SK-N-SH (cell line): ENCODE measurements around the gene SENP5. TPM values are rescaled to one million over a fixed set of nuclear protein-coding genes. Genes with fewer than 3 reads are reported as not detected.

Source experiments
- CTCF ChIA-PET: fragments of 300-600, 350-600 bp; formaldehyde crosslinking; extraction: SDS; loops from one replicate; lab custom pipeline; 2021; lab: Yijun Ruan, JAX
- POLR2A ChIA-PET: fragments of 350-600 bp; sonication (Branson Sonifier 250); formaldehyde crosslinking; extraction: SDS; loops from one replicate; lab custom pipeline; 2020; ENCODE audit warnings: antibody characterized with exemption, inconsistent platforms; lab: Yijun Ruan, JAX
- DNase-seq: peaks from one replicate; pipeline ENCODE4 v3.0.0; 2012
- H2AFZ ChIP-seq: fragments of 200-600 bp; sonication (generic); 2 replicates; pipeline ENCODE4 v1.8.1; 2016; ENCODE audit warnings: antibody characterized with exemption, mild to moderate bottlenecking, low read depth
- H3F3A ChIP-seq: fragments of 200-600 bp; sonication (generic); replicated peaks from 2 replicates; pipeline ENCODE3; 2016; ENCODE audit warnings: antibody characterized with exemption, mild to moderate bottlenecking; ENCODE audit not compliant: insufficient read depth
- H3K27ac ChIP-seq, 2 experiments: fragments of 200-500 bp in 1 of 2; fragments of 200-600 bp in 1 of 2; sonication (Bioruptor generic) in 1 of 2; sonication (generic), shearing (Covaris generic) in 1 of 2; 2 replicates each; pipeline versions ENCODE4 v1.5.1 to v1.6.1; 2014 to 2016; ENCODE audit warnings: low read depth in 2 of 2, inconsistent platforms in 1 of 2, low read length in 1 of 2, mild to moderate bottlenecking in 1 of 2, mixed read lengths in 1 of 2
- H3K27me3 ChIP-seq: fragments of 200-600 bp; sonication (generic), shearing (Covaris generic); 2 replicates; pipeline ENCODE4 v1.6.1; 2016; ENCODE audit warnings: mixed run types; ENCODE audit not compliant: insufficient read depth
- H3K36me3 ChIP-seq, 2 experiments: fragments of 200-500 bp in 1 of 2; fragments of 200-600 bp in 1 of 2; sonication (Bioruptor generic) in 1 of 2; sonication (generic) in 1 of 2; replicated peaks in 1 of 2; 2 replicates each; pipeline versions ENCODE3 to v1.5.1; 2014 to 2016; ENCODE audit warnings: low read length in 1 of 2, mild to moderate bottlenecking in 1 of 2; ENCODE audit not compliant: insufficient read depth in 2 of 2, control insufficient read depth in 1 of 2
- H3K4me1 ChIP-seq, 2 experiments: fragments of 200-500 bp in 1 of 2; fragments of 200-600 bp in 1 of 2; sonication (Bioruptor generic) in 1 of 2; sonication (generic), shearing (Covaris generic) in 1 of 2; 2 replicates each; pipeline versions ENCODE4 v1.5.1 to v1.6.1; 2014 to 2016; ENCODE audit warnings: low read depth in 1 of 2, low read length in 1 of 2, mixed run types in 1 of 2; ENCODE audit not compliant: insufficient read depth in 2 of 2, control insufficient read depth in 1 of 2
- H3K4me2 ChIP-seq: fragments of 200-600 bp; sonication (generic), shearing (Covaris generic); 2 replicates; pipeline ENCODE4 v1.6.1; 2017; ENCODE audit warnings: mixed run types
- H3K4me3 ChIP-seq, 2 experiments: fragments of 200-500 bp in 1 of 2; fragments of 200-600 bp in 1 of 2; sonication (Bioruptor generic) in 1 of 2; sonication (generic), shearing (Covaris generic) in 1 of 2; 2 replicates each; pipeline versions ENCODE4 v1.5.1 to v1.8.1; 2014 to 2016; ENCODE audit warnings: low read depth in 2 of 2, inconsistent platforms in 1 of 2, low read length in 1 of 2, mild to moderate bottlenecking in 1 of 2, mixed read lengths in 1 of 2, moderate library complexity in 1 of 2
- H3K79me2 ChIP-seq: fragments of 200-600 bp; sonication (generic); 2 replicates; pipeline ENCODE4 v1.8.1; 2017; ENCODE audit warnings: mild to moderate bottlenecking; ENCODE audit not compliant: insufficient read depth
- H3K9ac ChIP-seq: fragments of 200-600 bp; sonication (generic); 2 replicates; pipeline ENCODE4 v1.6.1; 2017; ENCODE audit warnings: mixed run types
- H3K9me2 ChIP-seq: fragments of 200-600 bp; sonication (generic); 2 replicates; pipeline ENCODE4 v1.6.1; 2017; ENCODE audit warnings: mixed run types
- H3K9me3 ChIP-seq: fragments of 200-600 bp; sonication (generic); 2 replicates; pipeline ENCODE4 v1.6.1; 2017; ENCODE audit warnings: mixed run types, mild to moderate bottlenecking, moderate library complexity
- H4K20me1 ChIP-seq: fragments of 200-600 bp; sonication (generic); 2 replicates; pipeline ENCODE4 v1.6.1; 2017; ENCODE audit warnings: mild to moderate bottlenecking, mixed run types; ENCODE audit not compliant: insufficient read depth
- CHD2 ChIP-seq: fragments of 150-350 bp; IDR thresholded peaks from 2 replicates; pipeline ENCODE4 v1.6.1; 2018; ENCODE audit warnings: low read length; ENCODE audit not compliant: partially characterized antibody
- ELF1 ChIP-seq: IDR thresholded peaks from 2 replicates; pipeline ENCODE4 v1.4.0; 2012
- EP300 ChIP-seq, 2 experiments: IDR thresholded peaks; 2 replicates each; pipeline versions ENCODE4 v1.4.0 to v1.6.1; 2012; ENCODE audit warnings: borderline replicate concordance in 1 of 2, low read depth in 1 of 2, low read length in 1 of 2
- FOSL2 ChIP-seq: IDR thresholded peaks from 2 replicates; pipeline ENCODE4 v1.4.0; 2012; ENCODE audit warnings: low read depth, mild to moderate bottlenecking, moderate library complexity, borderline replicate concordance
- FOXJ3 ChIP-seq: sonication (generic); formaldehyde crosslinking; IDR thresholded peaks from 2 replicates; pipeline ENCODE4 v1.5.1; 2020; ENCODE audit warnings: mild to moderate bottlenecking, missing genetic modification reagents
- FOXM1 ChIP-seq: IDR thresholded peaks from 2 replicates; pipeline ENCODE4 v1.4.0; 2012; ENCODE audit warnings: low read depth, mild to moderate bottlenecking
- GABPA ChIP-seq: IDR thresholded peaks from 2 replicates; pipeline ENCODE4 v1.4.0; 2012; ENCODE audit warnings: low read depth, mild to moderate bottlenecking
- GATA2 ChIP-seq: sonication (generic); formaldehyde crosslinking; IDR thresholded peaks from 2 replicates; pipeline ENCODE4 v1.5.0; 2020; ENCODE audit warnings: mild to moderate bottlenecking, missing genetic modification reagents
- MEF2A ChIP-seq: IDR thresholded peaks from 2 replicates; pipeline ENCODE4 v1.4.0; 2012; ENCODE audit warnings: low read depth, borderline replicate concordance
- NFIC ChIP-seq: IDR thresholded peaks from 2 replicates; pipeline ENCODE4 v1.4.0; 2012; ENCODE audit warnings: borderline replicate concordance
- RCOR1 ChIP-seq: fragments of 150-350 bp; IDR thresholded peaks from 2 replicates; pipeline ENCODE4 v1.6.1; 2017; ENCODE audit warnings: antibody characterized with exemption, low read length
- SIN3A ChIP-seq: IDR thresholded peaks from 2 replicates; pipeline ENCODE4 v1.6.1; 2012; ENCODE audit warnings: low read depth, mild to moderate bottlenecking, low read length, moderate library complexity, borderline replicate concordance
- SMC3 ChIP-seq: IDR thresholded peaks from 2 replicates; pipeline ENCODE4 v1.6.1; 2012; ENCODE audit warnings: low read depth, low read length, improper control_type of control experiment
- TAF1 ChIP-seq: IDR thresholded peaks from 2 replicates; pipeline ENCODE4 v1.6.1; 2012; ENCODE audit warnings: low read depth, mild to moderate bottlenecking, low read length, moderate library complexity, borderline replicate concordance
- TEAD4 ChIP-seq: IDR thresholded peaks from 2 replicates; pipeline ENCODE4 v1.4.0; 2012; ENCODE audit warnings: mild to moderate bottlenecking, borderline replicate concordance; ENCODE audit not compliant: insufficient read depth
- ZBTB33 ChIP-seq: IDR thresholded peaks from 2 replicates; pipeline ENCODE4 v1.4.0; 2012; ENCODE audit warnings: low read depth, borderline replicate concordance
- WGBS: methylation state at CpG from one replicate; pipeline ENCODE4 v1.1.6; 2017; ENCODE audit warnings: low lambda C conversion rate; 5-methylcytosine and 5-hydroxymethylcytosine counted together
- polyA plus RNA-seq, 3 experiments: library from polyadenylated mRNA; depleted of rRNA; stranded (reverse); fragments of >200 nt; gene quantifications; 2 replicates each; pipeline ENCODE4 v1.2.3, GENCODE V29; 2012
- TF ChIP-seq, protein P1 (sequence below): fragments of 150-350 bp; IDR thresholded peaks from 2 replicates; pipeline ENCODE4 v1.6.1; 2017; ENCODE audit warnings: antibody characterized with exemption, low read length, low read depth, borderline replicate concordance
- TF ChIP-seq, protein P2 (sequence below): IDR thresholded peaks from 2 replicates; pipeline ENCODE4 v1.4.0; 2012; ENCODE audit warnings: low read depth
- TF ChIP-seq, protein P3 (sequence below): fragments of 150-350 bp; IDR thresholded peaks from 2 replicates; pipeline ENCODE4 v1.6.1; 2016; ENCODE audit warnings: mild to moderate bottlenecking, low read depth, low read length

Gene SENP5
- polyA plus RNA-seq, 1 of the 3 experiments (the other 2 are of a cell fraction), result 7.5 TPM

DNA sequence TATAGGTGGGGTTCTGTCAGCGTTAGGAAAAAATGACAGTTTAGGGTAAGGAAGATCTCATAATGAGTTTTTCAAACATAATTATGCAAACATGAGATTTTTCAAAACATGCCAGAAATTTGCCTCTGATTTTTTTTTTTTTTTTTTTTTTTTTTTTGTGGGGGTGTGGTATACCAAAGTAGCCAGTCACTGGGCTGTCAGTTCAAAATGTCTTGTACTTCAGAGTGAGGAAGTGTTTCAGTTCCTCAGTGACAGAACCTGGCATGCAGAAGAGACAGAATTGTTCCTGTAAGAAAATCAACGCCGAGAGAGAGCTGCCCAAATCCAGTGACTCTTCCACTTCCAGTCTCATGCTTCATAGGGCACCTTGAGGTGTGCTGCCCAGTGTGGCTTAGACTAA is 64.9 kb downstream of the SENP5 start:
- 84% methylated on average over 3 of the region's 3 CpGs for WGBS
- H3K79me2 ChIP-seq, result peaks cover 8% of the 10 kb centered on the region; the same call in 1 of the 2 replicates
- no peaks in the 10 kb centered on the region for H3K9me3 ChIP-seq
- no peak overlapping the region for H3K27ac ChIP-seq
- H3K9me2 ChIP-seq, result no peaks in the 10 kb centered on the region
- POLR2A ChIA-PET, result no interaction called here
- no peaks in the 10 kb centered on the region for H3K4me1 ChIP-seq
- H3K4me2 ChIP-seq, result no peak overlapping the region
- no peak for TF ChIP-seq MEF2A
- TF ChIP-seq ZBTB33, result no peak
- TF ChIP-seq, protein P1, sequence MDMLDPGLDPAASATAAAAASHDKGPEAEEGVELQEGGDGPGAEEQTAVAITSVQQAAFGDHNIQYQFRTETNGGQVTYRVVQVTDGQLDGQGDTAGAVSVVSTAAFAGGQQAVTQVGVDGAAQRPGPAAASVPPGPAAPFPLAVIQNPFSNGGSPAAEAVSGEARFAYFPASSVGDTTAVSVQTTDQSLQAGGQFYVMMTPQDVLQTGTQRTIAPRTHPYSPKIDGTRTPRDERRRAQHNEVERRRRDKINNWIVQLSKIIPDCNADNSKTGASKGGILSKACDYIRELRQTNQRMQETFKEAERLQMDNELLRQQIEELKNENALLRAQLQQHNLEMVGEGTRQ, result no peak
- no peak for TF ChIP-seq EP300 (IDR thresholded peaks at IDR 0.05; ENCODE audit: borderline replicate concordance in 1 of 2, low read depth in 1 of 2, low read length in 1 of 2)
- no peak for TF ChIP-seq GATA2
- TF ChIP-seq FOXM1, result no peak
- TF ChIP-seq TEAD4, result no peak
- no peak for TF ChIP-seq ELF1
- no peak for TF ChIP-seq CHD2
- TF ChIP-seq FOXJ3 (CRISPR knock-in tag), result no peak
- TF ChIP-seq, protein P2, sequence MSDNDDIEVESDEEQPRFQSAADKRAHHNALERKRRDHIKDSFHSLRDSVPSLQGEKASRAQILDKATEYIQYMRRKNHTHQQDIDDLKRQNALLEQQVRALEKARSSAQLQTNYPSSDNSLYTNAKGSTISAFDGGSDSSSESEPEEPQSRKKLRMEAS, result no peak
- TF ChIP-seq NFIC, result no peak
- TF ChIP-seq, all 33 proteins: peak for 0
- DNase-seq, result no peak
- Histone ChIP-seq H3K36me3 (peaks cover 58 to 85% of the 10 kb centered on the region in 2 experiments), H3K4me3 (no peak overlapping the region), H3F3A (peaks cover 20% of the 10 kb centered on the region), H3K27me3 (no peaks in the 10 kb centered on the region), H2AFZ (no peak overlapping the region), H4K20me1 (no peaks in the 10 kb centered on the region), H3K9ac (no peak overlapping the region)
- CTCF ChIA-PET, result no interaction called here

DNA sequence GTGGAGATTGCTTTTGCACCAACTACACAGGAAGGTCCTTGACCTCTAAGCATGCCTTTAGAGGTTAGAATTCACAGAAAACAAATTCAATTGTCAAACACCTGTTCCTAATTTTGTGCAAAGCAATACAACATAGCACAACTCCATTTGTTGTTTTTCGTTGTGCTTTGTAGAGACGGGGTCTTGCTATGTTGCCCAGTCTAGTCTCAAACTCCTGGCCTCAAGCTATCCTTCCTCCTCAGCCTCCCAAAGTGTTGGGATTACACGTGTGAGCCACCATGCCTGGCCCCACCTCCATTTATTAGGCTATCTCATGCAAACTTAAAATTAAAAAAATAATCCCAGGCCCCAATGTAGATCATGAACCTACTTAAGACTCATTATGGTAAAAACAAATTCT is 68.6 kb downstream of the SENP5 start:
- no peak overlapping the region for H3K27ac ChIP-seq
- no peaks in the 10 kb centered on the region for H3K9me2 ChIP-seq
- peaks cover 5% of the 10 kb centered on the region; the same call in 1 of the 2 replicates for H4K20me1 ChIP-seq
- CTCF ChIA-PET, result interaction anchor here (1.2 kb wide), 1 partner anchor 33 kb away, joined by 3 read pairs; the partner anchor contains the start of gene PIGZ
- H3K9ac ChIP-seq, result no peak overlapping the region
- no peaks in the 10 kb centered on the region for H3K9me3 ChIP-seq
- peaks cover 45% of the 10 kb centered on the region for H3K79me2 ChIP-seq
- H3F3A ChIP-seq, result peaks cover 26% of the 10 kb centered on the region
- DNase-seq, result no peak
- peaks cover 0 to 3% of the 10 kb centered on the region in 2 experiments; a peak in 2 of 4 replicates for H3K4me1 ChIP-seq
- H2AFZ ChIP-seq, result no peak overlapping the region
- no peaks in the 10 kb centered on the region for H3K27me3 ChIP-seq
- TF ChIP-seq TAF1 (no peak), SIN3A (no peak), SMC3 (no peak), FOXJ3 (CRISPR knock-in tag) (no peak), RCOR1 (no peak), FOSL2 (no peak), GABPA (no peak)
- TF ChIP-seq, protein P1, result no peak
- TF ChIP-seq, protein P2, result no peak
- TF ChIP-seq, protein P3, sequence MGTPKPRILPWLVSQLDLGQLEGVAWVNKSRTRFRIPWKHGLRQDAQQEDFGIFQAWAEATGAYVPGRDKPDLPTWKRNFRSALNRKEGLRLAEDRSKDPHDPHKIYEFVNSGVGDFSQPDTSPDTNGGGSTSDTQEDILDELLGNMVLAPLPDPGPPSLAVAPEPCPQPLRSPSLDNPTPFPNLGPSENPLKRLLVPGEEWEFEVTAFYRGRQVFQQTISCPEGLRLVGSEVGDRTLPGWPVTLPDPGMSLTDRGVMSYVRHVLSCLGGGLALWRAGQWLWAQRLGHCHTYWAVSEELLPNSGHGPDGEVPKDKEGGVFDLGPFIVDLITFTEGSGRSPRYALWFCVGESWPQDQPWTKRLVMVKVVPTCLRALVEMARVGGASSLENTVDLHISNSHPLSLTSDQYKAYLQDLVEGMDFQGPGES, result no peak
- TF ChIP-seq, all 33 proteins: peak for 0
- POLR2A ChIA-PET, result no interaction called here
- Histone ChIP-seq H3K36me3 (peaks cover 77 to 79% of the 10 kb centered on the region in 2 experiments), H3K4me3 (no peak overlapping the region), H3K4me2 (no peak overlapping the region)
- WGBS, result 82% methylated on average over 3 of the region's 3 CpGs
